ENCODE results near the gene PI4K2B.
A peak's percentile ranks its signal among the peaks of the same experiment; 100 is the strongest.
"Not testable (repeated sequence)": the region's sequence is repeated elsewhere in the genome, so short reads cannot be mapped to it uniquely, and the experiment has no call there.

Gene PI4K2B

GRCh38 chr4:25234390-25235370 lies 847 bp downstream of the PI4K2B start:
- peak overlapping the region; percentile 85 for H3K27ac ChIP-seq
- TF ChIP-seq, protein P1, sequence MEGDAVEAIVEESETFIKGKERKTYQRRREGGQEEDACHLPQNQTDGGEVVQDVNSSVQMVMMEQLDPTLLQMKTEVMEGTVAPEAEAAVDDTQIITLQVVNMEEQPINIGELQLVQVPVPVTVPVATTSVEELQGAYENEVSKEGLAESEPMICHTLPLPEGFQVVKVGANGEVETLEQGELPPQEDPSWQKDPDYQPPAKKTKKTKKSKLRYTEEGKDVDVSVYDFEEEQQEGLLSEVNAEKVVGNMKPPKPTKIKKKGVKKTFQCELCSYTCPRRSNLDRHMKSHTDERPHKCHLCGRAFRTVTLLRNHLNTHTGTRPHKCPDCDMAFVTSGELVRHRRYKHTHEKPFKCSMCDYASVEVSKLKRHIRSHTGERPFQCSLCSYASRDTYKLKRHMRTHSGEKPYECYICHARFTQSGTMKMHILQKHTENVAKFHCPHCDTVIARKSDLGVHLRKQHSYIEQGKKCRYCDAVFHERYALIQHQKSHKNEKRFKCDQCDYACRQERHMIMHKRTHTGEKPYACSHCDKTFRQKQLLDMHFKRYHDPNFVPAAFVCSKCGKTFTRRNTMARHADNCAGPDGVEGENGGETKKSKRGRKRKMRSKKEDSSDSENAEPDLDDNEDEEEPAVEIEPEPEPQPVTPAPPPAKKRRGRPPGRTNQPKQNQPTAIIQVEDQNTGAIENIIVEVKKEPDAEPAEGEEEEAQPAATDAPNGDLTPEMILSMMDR (conservative IDR thresholded peaks at IDR 0.05) = peak; percentile 59

DNA sequence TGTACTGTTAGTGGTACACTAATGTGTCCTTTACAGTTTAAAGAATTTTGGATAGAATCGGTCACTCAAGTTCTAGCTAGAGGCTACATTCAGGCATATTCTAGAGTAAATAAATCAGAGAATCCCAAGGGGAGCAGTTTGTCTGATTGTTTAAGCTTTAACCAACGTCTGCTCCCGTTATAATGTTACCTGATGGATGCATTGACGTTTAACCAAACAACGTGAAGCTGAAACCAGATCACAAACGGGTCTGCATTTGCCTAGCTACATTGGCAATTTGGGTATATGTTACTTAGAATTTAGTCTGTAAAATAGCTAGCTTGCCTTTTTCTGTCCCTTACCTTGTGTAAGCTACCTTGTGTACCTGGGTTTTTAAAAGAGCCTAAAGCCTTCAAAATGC lies 1.6 kb downstream of the PI4K2B start:
- TF ChIP-seq, protein P1 (conservative IDR thresholded peaks at IDR 0.05) = no peak
- peak overlapping the region; percentile 85 for H3K27ac ChIP-seq

- H3K27ac ChIP-seq = peak overlapping the region; percentile 85
Observed at GRCh38 chr4:25236030-25236429, 2.2 kb downstream of the PI4K2B start.

GRCh38 chr4:25236971-25237370 lies 3.1 kb downstream of the PI4K2B start:
- TF ChIP-seq, protein P1 (conservative IDR thresholded peaks at IDR 0.05) = no peak
- no peak overlapping the region for H3K27ac ChIP-seq

- H3K27ac ChIP-seq = no peak overlapping the region
- TF ChIP-seq, protein P1 (conservative IDR thresholded peaks at IDR 0.05) = no peak
Observed at GRCh38 chr4:25238052-25238451, 4.2 kb downstream of the PI4K2B start.

DNA sequence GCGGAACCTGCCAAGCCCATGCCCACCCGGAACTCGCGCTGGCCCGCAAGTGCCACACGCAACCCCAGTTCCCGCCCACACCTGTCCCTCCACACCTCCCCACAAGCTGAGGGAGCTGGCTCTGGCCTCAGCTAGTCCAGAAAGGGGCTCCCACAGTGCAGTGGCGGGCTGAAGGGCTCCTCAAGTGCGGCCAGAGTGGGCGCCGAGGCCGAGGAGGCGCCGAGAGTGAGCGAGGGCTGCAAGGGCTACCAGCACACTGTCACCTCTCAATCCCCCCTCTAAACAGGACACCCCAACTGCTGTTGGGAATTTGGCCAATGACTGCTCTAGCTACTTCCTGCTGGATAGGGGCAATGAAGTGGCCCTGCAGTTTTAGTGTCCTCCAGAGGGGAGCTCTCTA lies 5.7 kb downstream of the PI4K2B start:
- H3K27ac ChIP-seq = not testable (repeated sequence)

GRCh38 chr4:25240754-25241210 lies 6.9 kb downstream of the PI4K2B start:
- not testable (repeated sequence) for H3K27ac ChIP-seq

DNA sequence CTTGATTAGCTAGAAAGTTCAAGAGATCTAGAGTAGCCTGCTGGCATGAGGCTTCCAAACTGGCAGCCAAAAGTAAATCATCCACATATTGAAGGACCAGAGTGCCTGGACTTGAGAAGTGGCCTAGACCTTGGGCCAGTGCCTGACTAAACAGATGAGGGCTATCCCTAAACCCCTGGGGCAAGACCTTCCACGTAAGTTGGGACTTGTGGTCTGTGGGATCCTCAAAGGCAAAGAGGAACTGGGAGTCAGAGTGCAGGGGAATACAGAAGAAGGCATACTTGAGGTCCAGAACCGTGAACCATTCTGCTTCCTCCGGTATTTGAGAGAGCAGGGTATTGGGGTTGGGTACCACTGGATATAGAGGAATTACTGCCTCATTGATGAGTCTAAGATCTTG lies 8.4 kb downstream of the PI4K2B start:
- not testable (repeated sequence) for H3K27ac ChIP-seq

GRCh38 chr4:25245181-25245580 lies 11.3 kb downstream of the PI4K2B start:
- no peak overlapping the region for H3K27ac ChIP-seq
- TF ChIP-seq, protein P1 (conservative IDR thresholded peaks at IDR 0.05) = no peak

Data from VCaP (cell line).